Measurements from ENCODE around the gene DUSP22. TPM values are rescaled to one million over a fixed set of nuclear protein-coding genes. Genes with fewer than 3 reads are reported as not detected.

DUSP22 gene
- total and polyA plus RNA-seq, 9 of the 15 experiments (the other 6 are each of a cell fraction or from before 2014, with no cell fraction given) = 9.3 to 19.4 (median 11.8) TPM

DNA sequence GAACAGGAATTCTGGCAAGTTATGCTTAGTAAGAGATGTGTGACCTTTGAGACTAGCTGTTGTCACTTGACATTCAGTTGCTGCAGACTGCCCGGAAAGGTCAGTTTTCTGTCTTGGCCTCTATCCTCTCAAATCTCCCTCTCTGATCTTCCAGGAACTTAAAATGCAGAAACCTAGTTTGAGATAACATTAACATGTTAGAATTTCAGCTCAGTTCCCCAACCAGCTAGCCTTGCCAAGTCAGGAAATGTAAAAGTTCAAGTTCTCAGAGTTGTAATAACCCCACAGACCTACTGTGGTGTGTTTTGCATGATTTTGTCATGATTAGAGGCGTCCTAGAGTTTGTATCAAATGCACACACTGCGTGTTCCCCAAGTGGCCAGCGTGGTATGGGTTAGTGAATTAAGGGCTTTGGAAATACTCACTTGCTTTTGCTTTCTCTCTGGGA lies 46.6 kb downstream of the DUSP22 start (continued):
- TF ChIP-seq ESRRA (IDR thresholded peaks at IDR 0.05; ENCODE audit: borderline replicate concordance, low read depth) (peak; percentile 91), ZBTB17 (CRISPR knock-in tag; IDR thresholded peaks at IDR 0.05) (no peak), TAF1 (IDR thresholded peaks at IDR 0.05; ENCODE audit: control insufficient read depth, extremely low read depth, insufficient read depth, low read length, severe bottlenecking) (no peak), FOS (IDR thresholded peaks at IDR 0.05; ENCODE audit: extremely low read depth, insufficient read length) (no peak), SREBF2 (CRISPR knock-in tag; IDR thresholded peaks at IDR 0.05) (no peak), CXXC5 (CRISPR knock-in tag; IDR thresholded peaks at IDR 0.05) (no peak), HDAC2 (IDR thresholded peaks at IDR 0.05) (no peak), MEF2D (tag; conservative IDR thresholded peaks at IDR 0.05; ENCODE audit: low read depth) (no peak), MEIS2 (IDR thresholded peaks at IDR 0.05; ENCODE audit: partially characterized antibody) (no peak), POLR2G (IDR thresholded peaks at IDR 0.05; ENCODE audit: low read depth, low read length) (no peak), GATA2 (CRISPR knock-in tag; IDR thresholded peaks at IDR 0.05) (peak; percentile 51; the same call in 1 of the 2 replicates), TARDBP (IDR thresholded peaks at IDR 0.05) (no peak), E2F3 (CRISPR knock-in tag; IDR thresholded peaks at IDR 0.05) (no peak), EHMT2 (IDR thresholded peaks at IDR 0.05) (no peak)
- TF ChIP-seq, protein P1, sequence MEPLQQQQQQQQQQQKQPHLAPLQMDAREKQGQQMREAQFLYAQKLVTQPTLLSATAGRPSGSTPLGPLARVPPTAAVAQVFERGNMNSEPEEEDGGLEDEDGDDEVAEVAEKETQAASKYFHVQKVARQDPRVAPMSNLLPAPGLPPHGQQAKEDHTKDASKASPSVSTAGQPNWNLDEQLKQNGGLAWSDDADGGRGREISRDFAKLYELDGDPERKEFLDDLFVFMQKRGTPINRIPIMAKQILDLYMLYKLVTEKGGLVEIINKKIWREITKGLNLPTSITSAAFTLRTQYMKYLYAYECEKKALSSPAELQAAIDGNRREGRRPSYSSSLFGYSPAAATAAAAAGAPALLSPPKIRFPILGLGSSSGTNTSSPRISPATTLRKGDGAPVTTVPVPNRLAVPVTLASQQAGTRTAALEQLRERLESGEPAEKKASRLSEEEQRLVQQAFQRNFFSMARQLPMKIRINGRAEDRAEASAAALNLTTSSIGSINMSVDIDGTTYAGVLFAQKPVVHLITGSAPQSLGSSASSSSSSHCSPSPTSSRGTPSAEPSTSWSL (CRISPR knock-in tag; IDR thresholded peaks at IDR 0.05; ENCODE audit: borderline replicate concordance) = no peak
- TF ChIP-seq, protein P2, sequence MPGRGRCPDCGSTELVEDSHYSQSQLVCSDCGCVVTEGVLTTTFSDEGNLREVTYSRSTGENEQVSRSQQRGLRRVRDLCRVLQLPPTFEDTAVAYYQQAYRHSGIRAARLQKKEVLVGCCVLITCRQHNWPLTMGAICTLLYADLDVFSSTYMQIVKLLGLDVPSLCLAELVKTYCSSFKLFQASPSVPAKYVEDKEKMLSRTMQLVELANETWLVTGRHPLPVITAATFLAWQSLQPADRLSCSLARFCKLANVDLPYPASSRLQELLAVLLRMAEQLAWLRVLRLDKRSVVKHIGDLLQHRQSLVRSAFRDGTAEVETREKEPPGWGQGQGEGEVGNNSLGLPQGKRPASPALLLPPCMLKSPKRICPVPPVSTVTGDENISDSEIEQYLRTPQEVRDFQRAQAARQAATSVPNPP (IDR thresholded peaks at IDR 0.05; ENCODE audit: borderline replicate concordance, insufficient read depth, insufficient read length) = no peak
- TF ChIP-seq, protein P3, sequence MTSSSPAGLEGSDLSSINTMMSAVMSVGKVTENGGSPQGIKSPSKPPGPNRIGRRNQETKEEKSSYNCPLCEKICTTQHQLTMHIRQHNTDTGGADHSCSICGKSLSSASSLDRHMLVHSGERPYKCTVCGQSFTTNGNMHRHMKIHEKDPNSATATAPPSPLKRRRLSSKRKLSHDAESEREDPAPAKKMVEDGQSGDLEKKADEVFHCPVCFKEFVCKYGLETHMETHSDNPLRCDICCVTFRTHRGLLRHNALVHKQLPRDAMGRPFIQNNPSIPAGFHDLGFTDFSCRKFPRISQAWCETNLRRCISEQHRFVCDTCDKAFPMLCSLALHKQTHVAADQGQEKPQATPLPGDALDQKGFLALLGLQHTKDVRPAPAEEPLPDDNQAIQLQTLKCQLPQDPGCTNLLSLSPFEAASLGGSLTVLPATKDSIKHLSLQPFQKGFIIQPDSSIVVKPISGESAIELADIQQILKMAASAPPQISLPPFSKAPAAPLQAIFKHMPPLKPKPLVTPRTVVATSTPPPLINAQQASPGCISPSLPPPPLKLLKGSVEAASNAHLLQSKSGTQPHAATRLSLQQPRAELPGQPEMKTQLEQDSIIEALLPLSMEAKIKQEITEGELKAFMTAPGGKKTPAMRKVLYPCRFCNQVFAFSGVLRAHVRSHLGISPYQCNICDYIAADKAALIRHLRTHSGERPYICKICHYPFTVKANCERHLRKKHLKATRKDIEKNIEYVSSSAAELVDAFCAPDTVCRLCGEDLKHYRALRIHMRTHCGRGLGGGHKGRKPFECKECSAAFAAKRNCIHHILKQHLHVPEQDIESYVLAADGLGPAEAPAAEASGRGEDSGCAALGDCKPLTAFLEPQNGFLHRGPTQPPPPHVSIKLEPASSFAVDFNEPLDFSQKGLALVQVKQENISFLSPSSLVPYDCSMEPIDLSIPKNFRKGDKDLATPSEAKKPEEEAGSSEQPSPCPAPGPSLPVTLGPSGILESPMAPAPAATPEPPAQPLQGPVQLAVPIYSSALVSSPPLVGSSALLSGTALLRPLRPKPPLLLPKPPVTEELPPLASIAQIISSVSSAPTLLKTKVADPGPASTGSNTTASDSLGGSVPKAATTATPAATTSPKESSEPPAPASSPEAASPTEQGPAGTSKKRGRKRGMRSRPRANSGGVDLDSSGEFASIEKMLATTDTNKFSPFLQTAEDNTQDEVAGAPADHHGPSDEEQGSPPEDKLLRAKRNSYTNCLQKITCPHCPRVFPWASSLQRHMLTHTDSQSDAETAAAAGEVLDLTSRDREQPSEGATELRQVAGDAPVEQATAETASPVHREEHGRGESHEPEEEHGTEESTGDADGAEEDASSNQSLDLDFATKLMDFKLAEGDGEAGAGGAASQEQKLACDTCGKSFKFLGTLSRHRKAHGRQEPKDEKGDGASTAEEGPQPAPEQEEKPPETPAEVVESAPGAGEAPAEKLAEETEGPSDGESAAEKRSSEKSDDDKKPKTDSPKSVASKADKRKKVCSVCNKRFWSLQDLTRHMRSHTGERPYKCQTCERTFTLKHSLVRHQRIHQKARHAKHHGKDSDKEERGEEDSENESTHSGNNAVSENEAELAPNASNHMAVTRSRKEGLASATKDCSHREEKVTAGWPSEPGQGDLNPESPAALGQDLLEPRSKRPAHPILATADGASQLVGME (CRISPR knock-in tag; IDR thresholded peaks at IDR 0.05) = no peak
- TF ChIP-seq, protein P4, sequence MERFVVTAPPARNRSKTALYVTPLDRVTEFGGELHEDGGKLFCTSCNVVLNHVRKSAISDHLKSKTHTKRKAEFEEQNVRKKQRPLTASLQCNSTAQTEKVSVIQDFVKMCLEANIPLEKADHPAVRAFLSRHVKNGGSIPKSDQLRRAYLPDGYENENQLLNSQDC (CRISPR knock-in tag; IDR thresholded peaks at IDR 0.05) = no peak
- TF ChIP-seq, protein P5, sequence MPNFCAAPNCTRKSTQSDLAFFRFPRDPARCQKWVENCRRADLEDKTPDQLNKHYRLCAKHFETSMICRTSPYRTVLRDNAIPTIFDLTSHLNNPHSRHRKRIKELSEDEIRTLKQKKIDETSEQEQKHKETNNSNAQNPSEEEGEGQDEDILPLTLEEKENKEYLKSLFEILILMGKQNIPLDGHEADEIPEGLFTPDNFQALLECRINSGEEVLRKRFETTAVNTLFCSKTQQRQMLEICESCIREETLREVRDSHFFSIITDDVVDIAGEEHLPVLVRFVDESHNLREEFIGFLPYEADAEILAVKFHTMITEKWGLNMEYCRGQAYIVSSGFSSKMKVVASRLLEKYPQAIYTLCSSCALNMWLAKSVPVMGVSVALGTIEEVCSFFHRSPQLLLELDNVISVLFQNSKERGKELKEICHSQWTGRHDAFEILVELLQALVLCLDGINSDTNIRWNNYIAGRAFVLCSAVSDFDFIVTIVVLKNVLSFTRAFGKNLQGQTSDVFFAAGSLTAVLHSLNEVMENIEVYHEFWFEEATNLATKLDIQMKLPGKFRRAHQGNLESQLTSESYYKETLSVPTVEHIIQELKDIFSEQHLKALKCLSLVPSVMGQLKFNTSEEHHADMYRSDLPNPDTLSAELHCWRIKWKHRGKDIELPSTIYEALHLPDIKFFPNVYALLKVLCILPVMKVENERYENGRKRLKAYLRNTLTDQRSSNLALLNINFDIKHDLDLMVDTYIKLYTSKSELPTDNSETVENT (CRISPR knock-in tag; IDR thresholded peaks at IDR 0.05) = no peak
